Nephron progenitor cell (in vitro differentiated cells): ENCODE results near the gene RANGAP1.

Source experiments
- DNase-seq: peaks from one replicate; pipeline ENCODE4 v3.0.0; 2021
- H3K27ac Mint-ChIP-seq: 2 replicates; pipeline ENCODE4 v1.8.0; 2021; ENCODE audit warnings: mild to moderate bottlenecking, moderate library complexity, mixed read lengths
- H3K27me3 Mint-ChIP-seq: 2 replicates; pipeline ENCODE4 v1.8.0; 2021; ENCODE audit warnings: mild to moderate bottlenecking, low read depth, mixed read lengths; ENCODE audit not compliant: poor library complexity
- H3K36me3 Mint-ChIP-seq: 2 replicates; pipeline ENCODE4 v1.8.0; 2021; ENCODE audit warnings: low read depth, mixed read lengths
- H3K4me1 Mint-ChIP-seq: 2 replicates; pipeline ENCODE4 v1.8.0; 2021; ENCODE audit warnings: mixed read lengths
- H3K4me3 Mint-ChIP-seq: 2 replicates; pipeline ENCODE4 v1.8.0; 2021; ENCODE audit warnings: mild to moderate bottlenecking, moderate library complexity, mixed read lengths
- H3K9me3 Mint-ChIP-seq: 2 replicates; pipeline ENCODE4 v1.8.0; 2021; ENCODE audit warnings: mild to moderate bottlenecking, moderate library complexity, mixed read lengths
- CTCF ChIP-seq: fragments of 200-600 bp; sonication (generic); IDR thresholded peaks from 2 replicates; pipeline ENCODE4 v1.5.0; 2021; ENCODE audit warnings: antibody characterized with exemption

Gene RANGAP1

GRCh38 chr22:41204992-41205900 lies 80.7 kb downstream of the RANGAP1 start, which contains the start of gene L3MBTL2:
TSS of gene L3MBTL2 (plus strand) at chr22:41205312. CDS start at chr22:41205363, 51 bp downstream.
- Mint-ChIP-seq H3K27ac (peak within 1 kb of the TSS; percentile 95), H3K4me1 (peaks cover 17% of the 10 kb centered on the region), H3K4me3 (peak within 1 kb of the TSS; percentile 93), H3K27me3 (peaks cover 42% of the 10 kb centered on the region), H3K36me3 (peaks cover 18% of the 10 kb centered on the region), H3K9me3 (no peaks in the 10 kb centered on the region)
- TF ChIP-seq CTCF = no peak
- peak; percentile 98 for DNase-seq

- no peaks in the 10 kb centered on the region for H3K9me3 Mint-ChIP-seq
- H3K27ac Mint-ChIP-seq = peak overlapping the region; percentile 66
- H3K4me1 Mint-ChIP-seq = peaks cover 17% of the 10 kb centered on the region
- no peak for TF ChIP-seq CTCF
- no peak for DNase-seq
- peaks cover 9% of the 10 kb centered on the region for H3K36me3 Mint-ChIP-seq
- H3K27me3 Mint-ChIP-seq = peaks cover 53% of the 10 kb centered on the region
- H3K4me3 Mint-ChIP-seq = peak overlapping the region; percentile 52
Observed at GRCh38 chr22:41204066-41204465, 81.9 kb downstream of the RANGAP1 start.

- no peak for TF ChIP-seq CTCF
- Mint-ChIP-seq H3K4me3 (no peak overlapping the region), H3K36me3 (peaks cover 5% of the 10 kb centered on the region), H3K27ac (no peak overlapping the region), H3K4me1 (peaks cover 21% of the 10 kb centered on the region), H3K27me3 (peaks cover 63% of the 10 kb centered on the region), H3K9me3 (no peaks in the 10 kb centered on the region)
- DNase-seq = no peak
Observed at GRCh38 chr22:41203118-41203517, 82.9 kb downstream of the RANGAP1 start.

DNA sequence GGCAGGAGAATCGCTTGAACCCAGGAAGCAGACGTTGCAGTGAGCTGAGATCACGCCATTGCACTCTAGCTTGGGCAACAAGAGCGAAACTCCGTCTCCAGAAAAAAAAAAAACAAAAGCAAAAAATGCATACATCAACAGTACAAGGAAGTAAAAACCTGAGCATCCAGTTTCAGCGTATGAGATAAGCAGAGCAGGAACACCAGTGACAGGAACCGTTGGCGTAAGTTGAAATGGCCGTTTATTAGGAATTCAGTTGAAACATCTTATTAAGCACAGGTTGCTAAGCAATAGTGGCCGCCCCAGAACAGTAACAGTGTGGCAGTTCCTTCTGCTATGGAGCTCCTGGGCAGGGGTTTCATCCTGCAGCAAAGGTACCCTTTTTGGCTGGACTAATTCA lies 84.8 kb downstream of the RANGAP1 start:
- Mint-ChIP-seq H3K4me3 (no peak overlapping the region), H3K9me3 (no peaks in the 10 kb centered on the region), H3K27me3 (peaks cover 82% of the 10 kb centered on the region), H3K27ac (no peak overlapping the region), H3K36me3 (no peaks in the 10 kb centered on the region), H3K4me1 (peaks cover 26% of the 10 kb centered on the region)
- TF ChIP-seq CTCF = no peak
- no peak for DNase-seq

DNA sequence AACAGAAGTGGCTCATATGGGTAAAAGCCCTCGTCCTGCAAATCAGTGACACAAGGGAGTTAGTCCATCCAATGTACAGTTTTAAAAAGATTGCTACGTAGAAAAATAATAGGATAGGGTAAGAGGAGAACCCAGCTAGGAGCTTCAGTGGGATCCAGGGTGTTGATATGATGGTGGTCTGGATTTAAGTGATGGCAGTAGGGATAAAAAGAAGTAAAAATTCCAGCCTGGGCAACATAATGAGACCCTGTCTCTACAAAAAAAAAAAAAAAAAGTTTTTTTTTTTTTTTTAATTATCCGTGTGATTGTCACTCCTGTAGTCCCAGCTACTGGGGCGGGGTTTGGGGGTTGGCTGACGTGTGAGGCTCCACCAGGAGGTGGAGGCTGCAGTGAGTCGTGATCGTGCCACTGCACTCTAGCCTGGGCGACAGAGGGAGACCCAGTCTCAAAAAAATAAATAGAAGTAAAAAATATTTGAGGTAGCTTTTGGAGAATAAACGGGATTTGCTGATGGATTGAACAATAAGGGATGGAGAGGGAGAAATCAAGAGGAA lies 87.9 kb downstream of the RANGAP1 start:
- peak overlapping the region; percentile 83 for H3K4me3 Mint-ChIP-seq
- peaks cover 10% of the 10 kb centered on the region for H3K4me1 Mint-ChIP-seq
- peaks cover 90% of the 10 kb centered on the region for H3K27me3 Mint-ChIP-seq
- no peak overlapping the region for H3K27ac Mint-ChIP-seq
- H3K36me3 Mint-ChIP-seq = no peaks in the 10 kb centered on the region
- no peaks in the 10 kb centered on the region for H3K9me3 Mint-ChIP-seq
- no peak for TF ChIP-seq CTCF
- peak; percentile 34 for DNase-seq
